HepG2 (cell line): ENCODE measurements around the gene PTEN. TPM values are rescaled to one million over a fixed set of nuclear protein-coding genes. Genes with fewer than 3 reads are reported as not detected.

Experiments used
- ATAC-seq: fragments of 200-7000 bp; cut with Tn5 transposase; 3 replicates; pipeline ENCODE4 v1.9.1; 2020; ENCODE audit warnings: mild to moderate bottlenecking, moderate library complexity
- BruUV-seq: library from RNA; stranded (reverse); fragments of 400-500 nt; replicated peaks from 2 replicates; lab custom pipeline; 2021; lab: Mats Ljungman, UMichigan
- CTCF ChIA-PET: fragments of 300-600 bp; formaldehyde crosslinking; extraction: SDS; loops from one replicate; lab custom pipeline; 2021; ENCODE audit warnings: low total read pairs, inconsistent platforms, low intra/inter-chr PET ratio; lab: Yijun Ruan, JAX
- POLR2A ChIA-PET: fragments of 350-600 bp; sonication (Branson Sonifier 250); formaldehyde crosslinking; loops from one replicate; lab custom pipeline; 2020; ENCODE audit warnings: antibody characterized with exemption, inconsistent platforms; lab: Yijun Ruan, JAX
- DNase-seq: peaks from one replicate; pipeline ENCODE4 v3.0.0-alpha.2; 2015; ENCODE audit warnings: low spot score
- FAIRE-seq: peaks from 3 replicates; lab custom pipeline; 2011; peaks lifted over from hg19 to GRCh38; lab: Jason Lieb, UNC
- H2AFZ ChIP-seq: one replicate; pipeline ENCODE4 v1.6.1; 2011; ENCODE audit warnings: low read length, inconsistent platforms
- H3K27ac ChIP-seq: fragments of 300-600 bp; 3 replicates; pipeline ENCODE4 v1.8.0; 2011; ENCODE audit warnings: mixed run types, mild to moderate bottlenecking, mixed read lengths, low read length, inconsistent platforms; ENCODE audit not compliant: insufficient read depth; ENCODE audit errors: extremely low read length
- H3K27me3 ChIP-seq, 2 experiments: fragments of 200-600 bp in 1 of 2; 2 replicates in 1 of 2; 3 replicates in 1 of 2; pipeline versions ENCODE4 v1.6.0 to v1.8.0; 2011; ENCODE audit warnings: low read length in 2 of 2, mild to moderate bottlenecking in 2 of 2, moderate library complexity in 2 of 2, inconsistent platforms in 1 of 2; ENCODE audit not compliant: insufficient read depth in 2 of 2, control insufficient read depth in 1 of 2
- H3K36me3 ChIP-seq, 2 experiments: fragments of 200-600 bp in 1 of 2; replicated peaks in 1 of 2; 2 replicates in 1 of 2; 3 replicates in 1 of 2; pipeline versions ENCODE4 v1.5.1 to v1.8.0; 2011; ENCODE audit warnings: low read length in 2 of 2, inconsistent platforms in 1 of 2; ENCODE audit not compliant: insufficient read depth in 2 of 2, control insufficient read depth in 1 of 2
- H3K4me1 ChIP-seq: 2 replicates; pipeline ENCODE4 v1.5.1; 2012; ENCODE audit warnings: low read length, inconsistent platforms; ENCODE audit not compliant: insufficient read depth
- H3K4me2 ChIP-seq: 2 replicates; pipeline ENCODE4 v1.6.0; 2011; ENCODE audit warnings: low read depth, low read length, inconsistent platforms
- H3K4me3 ChIP-seq, 3 experiments: fragments of 200-600 bp in 1 of 3; sonication (generic), shearing (Covaris generic) in 1 of 3; replicated peaks in 1 of 3; 2 replicates each; pipeline ENCODE4 v1.5.1; 2011 to 2016; ENCODE audit warnings: low read length in 3 of 3, inconsistent platforms in 2 of 3, low read depth in 2 of 3, mild to moderate bottlenecking in 2 of 3, control low read depth in 1 of 3, mixed read lengths in 1 of 3; ENCODE audit not compliant: insufficient read depth in 1 of 3
- H3K79me2 ChIP-seq: one replicate; pipeline ENCODE4 v1.6.1; 2011; ENCODE audit warnings: low read length, inconsistent platforms; ENCODE audit not compliant: insufficient read depth
- H3K9ac ChIP-seq: 2 replicates; pipeline ENCODE4 v1.6.0; 2011; ENCODE audit warnings: mild to moderate bottlenecking, low read depth, low read length, inconsistent platforms; ENCODE audit not compliant: insufficient read depth
- H3K9me3 ChIP-seq: 2 replicates; pipeline ENCODE4 v1.5.1; 2012; ENCODE audit warnings: mild to moderate bottlenecking, low read length
- H4K20me1 ChIP-seq: 2 replicates; pipeline ENCODE4 v1.6.0; 2011; ENCODE audit warnings: inconsistent platforms, mild to moderate bottlenecking, low read length, moderate library complexity; ENCODE audit not compliant: insufficient read depth
- YY1 ChIP-seq: IDR thresholded peaks from 2 replicates; pipeline ENCODE4 v1.6.1; 2011; ENCODE audit warnings: low read length, low read depth, moderate library complexity, mild to moderate bottlenecking; ENCODE audit not compliant: insufficient read depth, insufficient replicate concordance
- ZBTB10 ChIP-seq: sonication (generic); formaldehyde crosslinking; IDR thresholded peaks from 2 replicates; pipeline ENCODE4 v1.4.0; 2020; ENCODE audit warnings: missing genetic modification reagents, borderline replicate concordance
- ZFX ChIP-seq: sonication (generic); formaldehyde crosslinking; IDR thresholded peaks from 2 replicates; pipeline ENCODE4 v1.4.0; 2020; ENCODE audit warnings: mild to moderate bottlenecking, low read depth, missing genetic modification reagents, moderate library complexity
- ZNF704 ChIP-seq: sonication (generic); formaldehyde crosslinking; IDR thresholded peaks from 2 replicates; pipeline ENCODE4 v1.8.1; 2023; ENCODE audit warnings: mild to moderate bottlenecking, inconsistent platforms, moderate library complexity, missing genetic modification reagents, borderline replicate concordance
- WGBS: methylation state at CpG from one replicate; pipeline ENCODE4 v1.1.6; 2017; ENCODE audit warnings: low lambda C conversion rate; 5-methylcytosine and 5-hydroxymethylcytosine counted together
- in situ Hi-C: cut with HindIII; loops from 2 replicates; pipeline ENCODE4 v1.10.0; 2017; ENCODE audit warnings: low pct_unique_long_range_greater_than_20kb; ENCODE audit not compliant: extremely low pct_ligation_motif_present
- intact Hi-C: fragments of 100-400 bp; cut with micrococcal nuclease; formaldehyde crosslinking; loops from one replicate; pipeline ENCODE4 v1.10.0; 2022; ENCODE audit not compliant: unreplicated experiment
- polyA plus RNA-seq, 8 experiments: library from polyadenylated mRNA; depleted of rRNA in 3 of 8; stranded (reverse) in 7 of 8; unstranded in 1 of 8; fragments of >200 nt; fragmentation: Illumina TruSeq in 4 of 8; extraction: Trizol in 4 of 8; gene quantifications; 2 replicates each; pipeline versions ENCODE4 v1.2.1 to v1.2.3, GENCODE V29; 2011 to 2016; ENCODE audit warnings: low read depth in 4 of 8, missing spikeins in 1 of 8, mixed read lengths in 1 of 8; ENCODE audit not compliant: insufficient read depth in 1 of 8
- total RNA-seq, 5 experiments: library from RNA; depleted of rRNA; stranded (reverse); fragments of >200 nt; fragmentation: Illumina TruSeq; extraction: Trizol; gene quantifications; 2 replicates each; pipeline ENCODE4 v1.2.3, GENCODE V29; 2016; ENCODE audit warnings: low read depth in 1 of 5
- TF ChIP-seq, protein P1 (sequence below): sonication (generic); formaldehyde crosslinking; IDR thresholded peaks from 2 replicates; pipeline ENCODE4 v1.4.0; 2020; ENCODE audit warnings: missing genetic modification reagents, borderline replicate concordance
- TF ChIP-seq, protein P2 (sequence below): sonication (generic); formaldehyde crosslinking; IDR thresholded peaks from 2 replicates; pipeline ENCODE4 v1.4.0; 2020; ENCODE audit warnings: mild to moderate bottlenecking, missing genetic modification reagents

Gene PTEN
- total and polyA plus RNA-seq, 2 of the 13 experiments (the other 11 are each of a cell fraction or from before 2014, with no cell fraction given), result 30.3 to 61.3 TPM

DNA sequence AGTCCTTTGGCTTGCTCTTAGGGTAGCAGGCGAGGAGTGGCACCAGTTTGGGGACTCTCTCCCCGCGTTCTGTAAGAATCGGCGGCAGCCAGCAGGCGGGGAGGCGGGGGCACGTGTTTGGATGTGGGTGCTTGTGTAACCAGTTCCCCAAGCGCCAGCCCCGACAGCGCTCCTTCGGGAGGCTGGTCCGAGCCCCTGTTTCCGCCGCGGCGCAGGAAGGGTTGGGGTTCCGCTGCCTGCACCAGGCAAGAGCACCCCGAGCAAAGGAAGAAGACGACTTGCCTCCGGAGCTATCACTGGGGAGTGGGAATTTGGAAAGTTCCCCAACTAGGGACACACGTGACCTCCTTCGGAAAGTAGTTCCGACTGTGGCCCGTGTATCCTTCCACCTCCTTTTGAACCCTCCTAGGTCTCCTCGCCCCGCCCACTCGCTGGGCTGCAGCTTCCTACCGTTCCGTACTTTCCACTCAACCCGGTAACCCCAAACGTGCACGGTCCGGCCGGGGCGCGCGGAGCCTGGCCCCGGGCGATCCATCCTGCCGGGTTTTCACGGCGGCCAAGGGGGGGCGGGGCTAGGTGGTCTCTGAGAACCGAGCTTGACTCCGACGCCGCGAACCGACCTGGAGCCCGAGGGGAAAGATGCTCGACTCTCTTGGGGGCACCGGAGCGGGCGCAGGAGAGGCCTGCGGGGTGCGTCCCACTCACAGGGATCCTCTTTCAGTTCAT lies 1.3 kb upstream of the PTEN start:
- ChIA-PET POLR2A (interaction anchor here (0.9 to 3.6 kb wide), 14 partner anchors 11 to 1839 kb away, joined by 3 to 31 read pairs (median 6); partner anchors contain the start of genes ATAD1, KIF20B and MINPP1), CTCF (interaction anchor here (0.9 to 1.3 kb wide), 2 partner anchors 252 to 527 kb away, joined by 3 to 5 read pairs; no protein-coding TSS in a partner anchor)
- Histone ChIP-seq H3K4me1 (peaks cover 13% of the 10 kb centered on the region), H3K9ac (peak overlapping the region; percentile 82), H4K20me1 (peaks cover 26% of the 10 kb centered on the region), H3K4me2 (peak overlapping the region; percentile 97), H3K36me3 (no peaks in the 10 kb centered on the region), H3K27ac (peak overlapping the region; percentile 88), H3K27me3 (no peaks in the 10 kb centered on the region; a peak in 1 of 5 replicates), H3K4me3 (peak overlapping the region; percentile 65 to 94 (median 80)), H3K79me2 (peaks cover 31% of the 10 kb centered on the region), H3K9me3 (no peaks in the 10 kb centered on the region), H2AFZ (peak overlapping the region; percentile 58)
- peak; percentile 91 for DNase-seq
- WGBS, result under 1% methylated on average over 23 of the region's 57 CpGs
- ATAC-seq, result peak; percentile 54
- peak; percentile 23 for FAIRE-seq
- no TSS peak for BruUV-seq
- intact Hi-C loops, result loop anchor here (2.0 kb wide), 1 partner anchor 43 kb away; the partner anchor contains the start of gene ATAD1
- in situ Hi-C loops, result loop anchor here (5.0 kb wide), 2 partner anchors 250 to 525 kb away; no protein-coding TSS in a partner anchor
- TF ChIP-seq YY1 (peak; percentile 90), ZNF704 (CRISPR knock-in tag) (0 out of 2 replicates have a peak, but pooled peaks have one; percentile 63), ZBTB10 (CRISPR knock-in tag) (peak; percentile 95), ZFX (CRISPR knock-in tag) (peak; percentile 49; the same call in 1 of the 2 replicates)
- TF ChIP-seq, protein P1, sequence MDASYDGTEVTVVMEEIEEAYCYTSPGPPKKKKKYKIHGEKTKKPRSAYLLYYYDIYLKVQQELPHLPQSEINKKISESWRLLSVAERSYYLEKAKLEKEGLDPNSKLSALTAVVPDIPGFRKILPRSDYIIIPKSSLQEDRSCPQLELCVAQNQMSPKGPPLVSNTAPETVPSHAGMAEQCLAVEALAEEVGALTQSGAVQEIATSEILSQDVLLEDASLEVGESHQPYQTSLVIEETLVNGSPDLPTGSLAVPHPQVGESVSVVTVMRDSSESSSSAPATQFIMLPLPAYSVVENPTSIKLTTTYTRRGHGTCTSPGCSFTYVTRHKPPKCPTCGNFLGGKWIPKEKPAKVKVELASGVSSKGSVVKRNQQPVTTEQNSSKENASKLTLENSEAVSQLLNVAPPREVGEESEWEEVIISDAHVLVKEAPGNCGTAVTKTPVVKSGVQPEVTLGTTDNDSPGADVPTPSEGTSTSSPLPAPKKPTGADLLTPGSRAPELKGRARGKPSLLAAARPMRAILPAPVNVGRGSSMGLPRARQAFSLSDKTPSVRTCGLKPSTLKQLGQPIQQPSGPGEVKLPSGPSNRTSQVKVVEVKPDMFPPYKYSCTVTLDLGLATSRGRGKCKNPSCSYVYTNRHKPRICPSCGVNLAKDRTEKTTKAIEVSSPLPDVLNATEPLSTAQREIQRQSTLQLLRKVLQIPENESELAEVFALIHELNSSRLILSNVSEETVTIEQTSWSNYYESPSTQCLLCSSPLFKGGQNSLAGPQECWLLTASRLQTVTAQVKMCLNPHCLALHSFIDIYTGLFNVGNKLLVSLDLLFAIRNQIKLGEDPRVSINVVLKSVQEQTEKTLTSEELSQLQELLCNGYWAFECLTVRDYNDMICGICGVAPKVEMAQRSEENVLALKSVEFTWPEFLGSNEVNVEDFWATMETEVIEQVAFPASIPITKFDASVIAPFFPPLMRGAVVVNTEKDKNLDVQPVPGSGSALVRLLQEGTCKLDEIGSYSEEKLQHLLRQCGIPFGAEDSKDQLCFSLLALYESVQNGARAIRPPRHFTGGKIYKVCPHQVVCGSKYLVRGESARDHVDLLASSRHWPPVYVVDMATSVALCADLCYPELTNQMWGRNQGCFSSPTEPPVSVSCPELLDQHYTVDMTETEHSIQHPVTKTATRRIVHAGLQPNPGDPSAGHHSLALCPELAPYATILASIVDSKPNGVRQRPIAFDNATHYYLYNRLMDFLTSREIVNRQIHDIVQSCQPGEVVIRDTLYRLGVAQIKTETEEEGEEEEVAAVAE (CRISPR knock-in tag), result 0 out of 2 replicates have a peak, but pooled peaks have one; percentile 83
- TF ChIP-seq, protein P2, sequence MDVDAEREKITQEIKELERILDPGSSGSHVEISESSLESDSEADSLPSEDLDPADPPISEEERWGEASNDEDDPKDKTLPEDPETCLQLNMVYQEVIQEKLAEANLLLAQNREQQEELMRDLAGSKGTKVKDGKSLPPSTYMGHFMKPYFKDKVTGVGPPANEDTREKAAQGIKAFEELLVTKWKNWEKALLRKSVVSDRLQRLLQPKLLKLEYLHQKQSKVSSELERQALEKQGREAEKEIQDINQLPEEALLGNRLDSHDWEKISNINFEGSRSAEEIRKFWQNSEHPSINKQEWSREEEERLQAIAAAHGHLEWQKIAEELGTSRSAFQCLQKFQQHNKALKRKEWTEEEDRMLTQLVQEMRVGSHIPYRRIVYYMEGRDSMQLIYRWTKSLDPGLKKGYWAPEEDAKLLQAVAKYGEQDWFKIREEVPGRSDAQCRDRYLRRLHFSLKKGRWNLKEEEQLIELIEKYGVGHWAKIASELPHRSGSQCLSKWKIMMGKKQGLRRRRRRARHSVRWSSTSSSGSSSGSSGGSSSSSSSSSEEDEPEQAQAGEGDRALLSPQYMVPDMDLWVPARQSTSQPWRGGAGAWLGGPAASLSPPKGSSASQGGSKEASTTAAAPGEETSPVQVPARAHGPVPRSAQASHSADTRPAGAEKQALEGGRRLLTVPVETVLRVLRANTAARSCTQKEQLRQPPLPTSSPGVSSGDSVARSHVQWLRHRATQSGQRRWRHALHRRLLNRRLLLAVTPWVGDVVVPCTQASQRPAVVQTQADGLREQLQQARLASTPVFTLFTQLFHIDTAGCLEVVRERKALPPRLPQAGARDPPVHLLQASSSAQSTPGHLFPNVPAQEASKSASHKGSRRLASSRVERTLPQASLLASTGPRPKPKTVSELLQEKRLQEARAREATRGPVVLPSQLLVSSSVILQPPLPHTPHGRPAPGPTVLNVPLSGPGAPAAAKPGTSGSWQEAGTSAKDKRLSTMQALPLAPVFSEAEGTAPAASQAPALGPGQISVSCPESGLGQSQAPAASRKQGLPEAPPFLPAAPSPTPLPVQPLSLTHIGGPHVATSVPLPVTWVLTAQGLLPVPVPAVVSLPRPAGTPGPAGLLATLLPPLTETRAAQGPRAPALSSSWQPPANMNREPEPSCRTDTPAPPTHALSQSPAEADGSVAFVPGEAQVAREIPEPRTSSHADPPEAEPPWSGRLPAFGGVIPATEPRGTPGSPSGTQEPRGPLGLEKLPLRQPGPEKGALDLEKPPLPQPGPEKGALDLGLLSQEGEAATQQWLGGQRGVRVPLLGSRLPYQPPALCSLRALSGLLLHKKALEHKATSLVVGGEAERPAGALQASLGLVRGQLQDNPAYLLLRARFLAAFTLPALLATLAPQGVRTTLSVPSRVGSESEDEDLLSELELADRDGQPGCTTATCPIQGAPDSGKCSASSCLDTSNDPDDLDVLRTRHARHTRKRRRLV (CRISPR knock-in tag), result peak; percentile 88
